Ammon's horn (tissue), 1 donor: ENCODE results near the gene NRGN.

ENCODE experiments used
- DNase-seq: peaks from one replicate; pipeline ENCODE4 v3.0.0-alpha.2; 2016; ENCODE audit warnings: low spot score

The NRGN gene

GRCh38 chr11:124740277-124740882, 638 bp downstream of the NRGN start:
- no peak for DNase-seq

GRCh38 chr11:124742555-124742954, 2.8 kb downstream of the NRGN start:
- DNase-seq: no peak

GRCh38 chr11:124743050-124743449, 3.3 kb downstream of the NRGN start:
- DNase-seq: no peak

GRCh38 chr11:124745270-124745834, 5.6 kb downstream of the NRGN start:
- DNase-seq: no peak

GRCh38 chr11:124745835-124746620, 6.3 kb downstream of the NRGN start:
- no peak for DNase-seq

GRCh38 chr11:124746621-124747243, 7.0 kb downstream of the NRGN start:
- no peak for DNase-seq

- no peak for DNase-seq
Measured at GRCh38 chr11:124747406-124748099, 7.8 kb downstream of the NRGN start.

- DNase-seq: no peak
Measured at GRCh38 chr11:124748100-124748418, 8.3 kb downstream of the NRGN start.

- no peak for DNase-seq
Measured at GRCh38 chr11:124748481-124749343, 9.0 kb downstream of the NRGN start.

GRCh38 chr11:124749912-124750311, 10.2 kb downstream of the NRGN start:
- DNase-seq: no peak

GRCh38 chr11:124751391-124751740, 11.6 kb downstream of the NRGN start:
- no peak for DNase-seq

- DNase-seq: no peak
Measured at GRCh38 chr11:124751741-124752470, 12.2 kb downstream of the NRGN start, which contains the start of gene VSIG2. Gene VSIG2, minus strand, starts transcription at chr11:124752255. Its CDS starts 118 bp downstream, at chr11:124752137.

- DNase-seq: no peak
Measured at GRCh38 chr11:124752471-124753102, 12.8 kb downstream of the NRGN start.

- no peak for DNase-seq
Measured at GRCh38 chr11:124753205-124753604, 13.5 kb downstream of the NRGN start.

GRCh38 chr11:124753624-124754023, 13.9 kb downstream of the NRGN start:
- no peak for DNase-seq

GRCh38 chr11:124754309-124754708, 14.6 kb downstream of the NRGN start:
- DNase-seq: no peak

- DNase-seq: no peak
Measured at GRCh38 chr11:124754710-124755109, 15.0 kb downstream of the NRGN start.

GRCh38 chr11:124756033-124756752, 16.5 kb downstream of the NRGN start:
- no peak for DNase-seq

- DNase-seq: no peak
Measured at GRCh38 chr11:124756753-124757227, 17.0 kb downstream of the NRGN start.
